HG02870 (cell line): ENCODE results near the gene STAG3.
"Not testable (repeated sequence)": the region's sequence is repeated elsewhere in the genome, so short reads cannot be mapped to it uniquely, and the experiment has no call there.

Experiments
- ATAC-seq: cut with Tn5 transposase; IDR thresholded peaks from one replicate; pipeline ENCODE4 v1.9.1; 2021; ENCODE audit warnings: mild to moderate bottlenecking, moderate library complexity; ENCODE audit not compliant: unreplicated experiment

STAG3 gene

DNA sequence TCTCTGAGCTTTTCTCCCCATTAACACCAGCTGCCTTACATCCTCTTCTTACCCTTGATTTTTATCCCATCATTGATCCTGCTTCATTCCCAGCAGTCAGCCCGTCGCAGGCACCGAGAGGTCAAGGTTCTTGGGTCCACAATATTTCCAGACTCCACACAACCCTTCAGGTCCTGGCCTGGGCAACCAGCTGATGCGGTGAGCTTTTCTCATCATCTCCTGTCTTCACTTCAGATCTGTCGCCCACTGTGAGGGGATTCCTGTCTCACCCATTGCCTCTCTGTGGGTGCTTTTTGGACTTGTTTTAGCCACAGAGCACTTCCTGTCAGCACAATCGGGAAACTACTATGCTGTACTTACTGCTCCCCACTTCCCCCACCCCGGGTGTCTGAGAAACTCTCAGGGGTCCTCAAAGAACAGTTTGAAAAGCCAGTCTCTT is 33.6 kb downstream of the STAG3 start:
- no peak for ATAC-seq

DNA sequence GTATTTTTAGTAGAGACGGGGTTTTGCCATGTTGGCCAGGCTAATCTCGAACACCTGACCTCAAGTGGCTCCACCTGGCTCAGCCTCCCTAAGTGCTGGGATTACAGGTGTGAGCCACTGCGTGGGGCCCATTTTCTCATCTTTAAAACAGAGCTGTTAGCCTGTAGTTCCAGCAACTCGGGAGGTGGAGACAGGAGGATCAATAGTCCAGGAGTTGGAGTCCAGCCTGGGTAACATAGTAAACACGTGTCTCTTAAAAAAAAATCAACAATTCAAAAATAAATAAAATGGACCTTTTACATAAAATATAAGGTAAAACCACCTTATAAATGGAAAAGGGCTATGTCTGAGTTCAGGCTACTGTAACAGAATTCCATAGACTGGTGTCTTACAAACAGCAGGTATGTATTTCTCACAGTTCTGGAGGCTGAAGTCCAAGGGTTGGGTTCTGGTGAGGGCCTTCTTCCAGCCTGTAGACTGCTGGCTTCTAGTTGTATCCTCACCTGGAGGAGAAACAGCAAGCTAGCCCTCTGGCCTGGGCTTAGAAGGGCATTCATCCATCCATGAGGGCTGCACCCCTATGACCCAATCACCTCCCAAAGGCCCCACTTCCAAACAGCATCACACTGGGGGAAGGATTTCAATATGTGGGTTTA is 35.0 kb downstream of the STAG3 start:
- no peak for ATAC-seq

DNA sequence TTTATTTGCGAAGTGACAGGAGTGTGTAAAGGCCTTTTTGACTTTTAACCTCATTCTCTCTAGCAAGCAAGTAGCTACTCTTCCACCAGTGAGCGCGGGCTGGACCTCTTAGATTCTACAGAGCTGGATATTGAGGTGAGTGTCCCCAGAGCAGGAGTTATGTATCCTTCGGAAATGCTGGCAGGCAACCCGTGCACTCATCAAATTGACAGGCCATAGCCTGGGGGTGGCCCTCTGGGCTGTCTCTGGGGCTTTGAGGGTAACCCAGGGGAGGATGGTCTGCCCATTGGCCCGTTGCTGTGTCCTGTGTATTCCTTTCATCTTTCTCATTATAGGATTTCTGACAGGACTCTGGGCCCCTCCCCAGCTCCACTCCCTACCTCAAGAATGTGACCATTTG is 36.0 kb downstream of the STAG3 start:
- ATAC-seq = no peak

- ATAC-seq = not testable (repeated sequence)
Observed at GRCh38 chr7:100214356-100214755, 36.6 kb downstream of the STAG3 start.

- ATAC-seq = no peak
Observed at GRCh38 chr7:100215895-100216294, 38.2 kb downstream of the STAG3 start.

DNA sequence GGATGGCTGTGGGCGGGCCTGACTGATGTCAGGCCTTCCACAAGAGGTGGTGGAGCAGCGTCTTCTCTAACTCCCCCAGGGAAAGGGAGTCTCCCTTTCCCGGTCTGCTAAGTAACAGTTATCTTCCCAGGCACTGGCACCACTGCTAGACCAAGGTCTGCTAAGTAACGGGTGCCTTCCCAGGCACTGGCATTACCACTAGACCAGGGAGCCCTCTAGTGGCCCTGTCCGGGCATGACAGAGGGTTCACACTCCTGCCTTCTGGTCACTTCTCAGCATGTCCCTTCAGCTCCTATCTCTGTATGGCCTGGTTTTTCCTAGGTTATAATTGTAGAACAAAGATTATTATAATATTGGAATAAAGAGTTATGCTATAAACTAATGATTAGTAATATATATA is 40.2 kb downstream of the STAG3 start:
- peak; percentile 1 for ATAC-seq

DNA sequence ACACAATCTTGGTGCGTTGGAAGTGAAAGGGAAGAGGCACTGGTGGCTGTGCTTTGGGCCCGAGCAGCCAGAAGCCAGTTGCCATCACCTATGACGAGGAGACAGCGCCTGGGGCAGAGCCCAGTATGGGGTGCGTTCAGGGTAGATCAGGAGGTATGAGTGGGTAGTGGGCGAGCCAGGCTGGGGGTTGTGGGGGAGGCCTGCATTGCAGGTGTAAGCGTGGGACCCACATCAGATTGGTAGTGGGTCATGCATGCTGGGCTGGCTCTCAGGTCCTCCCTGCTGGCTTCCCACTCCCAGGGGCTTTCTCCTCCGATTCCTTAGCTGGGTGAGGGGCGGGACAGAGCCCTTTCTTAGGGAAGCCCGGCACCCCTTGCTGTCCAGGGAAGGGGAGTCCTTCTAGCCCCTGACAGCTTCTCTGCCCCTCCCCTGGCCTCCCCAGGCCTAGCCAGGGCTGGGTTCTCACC is 41.6 kb downstream of the STAG3 start:
- no peak for ATAC-seq

DNA sequence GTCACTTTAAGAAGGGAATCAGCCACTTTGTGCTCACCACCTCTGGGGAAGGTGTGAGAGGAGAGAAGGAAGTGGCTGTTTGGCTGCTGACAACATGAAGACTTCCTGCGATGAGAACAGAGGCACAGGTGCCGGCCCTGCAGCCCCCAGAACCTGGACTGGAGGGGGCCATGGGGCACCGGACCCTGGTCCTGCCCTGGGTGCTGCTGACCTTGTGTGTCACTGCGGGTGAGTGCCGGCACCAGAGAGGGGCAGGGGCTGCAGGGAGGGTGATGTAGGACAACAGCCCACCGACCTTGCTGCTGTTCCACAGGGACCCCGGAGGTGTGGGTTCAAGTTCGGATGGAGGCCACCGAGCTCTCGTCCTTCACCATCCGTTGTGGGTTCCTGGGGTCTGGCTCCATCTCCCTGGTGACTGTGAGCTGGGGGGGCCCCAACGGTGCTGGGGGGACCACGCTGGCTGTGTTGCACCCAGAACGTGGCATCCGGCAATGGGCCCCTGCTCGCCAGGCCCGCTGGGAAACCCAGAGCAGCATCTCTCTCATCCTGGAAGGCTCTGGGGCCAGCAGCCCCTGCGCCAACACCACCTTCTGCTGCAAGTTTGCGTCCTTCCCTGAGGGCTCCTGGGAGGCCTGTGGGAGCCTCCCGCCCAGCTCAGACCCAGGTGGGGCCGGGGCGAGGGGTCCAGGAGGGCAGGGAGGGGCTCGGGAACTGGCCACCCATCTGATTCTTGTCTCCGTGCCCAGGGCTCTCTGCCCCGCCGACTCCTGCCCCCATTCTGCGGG is 42.3 kb downstream of the STAG3 start, which contains the start of gene PVRIG:
PVRIG (plus strand) TSS at position 149 of the 785 bp plus-strand sequence; CDS start at position 171, 22 bp downstream.
- ATAC-seq = not testable (repeated sequence)

- ATAC-seq = no peak
Observed at GRCh38 chr7:100220586-100221230, 43.0 kb downstream of the STAG3 start.

- peak; percentile 46 for ATAC-seq
Observed at GRCh38 chr7:100221231-100221718, 43.6 kb downstream of the STAG3 start.

- ATAC-seq = no peak
Observed at GRCh38 chr7:100221767-100222444, 44.2 kb downstream of the STAG3 start.

GRCh38 chr7:100222445-100223132 is 44.9 kb downstream of the STAG3 start:
- ATAC-seq = no peak

DNA sequence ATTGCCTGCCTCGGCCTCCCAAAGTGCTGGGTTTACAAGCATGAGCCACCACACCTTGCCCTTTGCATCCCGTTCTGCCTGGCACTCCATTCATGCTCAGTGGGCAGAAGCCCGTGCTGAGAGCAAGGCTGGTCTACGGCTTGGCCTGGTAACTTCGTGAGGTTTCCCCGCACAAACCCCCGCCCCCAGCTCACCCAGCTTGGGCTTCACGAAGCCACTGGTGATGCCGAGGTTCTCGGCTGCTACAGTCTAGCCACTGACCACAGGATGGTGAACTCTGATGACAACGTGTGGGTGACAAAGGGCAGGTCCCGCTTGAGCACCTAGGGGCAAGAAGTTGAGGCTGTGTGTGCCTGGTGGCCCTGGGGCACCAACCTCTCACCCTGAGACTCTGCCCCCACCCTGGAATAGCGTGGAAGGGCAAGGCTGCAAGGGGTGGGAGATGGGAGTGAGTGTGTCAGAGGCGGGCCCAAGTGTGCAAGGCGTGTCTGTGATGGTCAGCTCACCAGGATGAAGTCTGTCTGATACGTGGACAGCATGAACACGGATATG is 45.7 kb downstream of the STAG3 start:
- ATAC-seq = not testable (repeated sequence)

DNA sequence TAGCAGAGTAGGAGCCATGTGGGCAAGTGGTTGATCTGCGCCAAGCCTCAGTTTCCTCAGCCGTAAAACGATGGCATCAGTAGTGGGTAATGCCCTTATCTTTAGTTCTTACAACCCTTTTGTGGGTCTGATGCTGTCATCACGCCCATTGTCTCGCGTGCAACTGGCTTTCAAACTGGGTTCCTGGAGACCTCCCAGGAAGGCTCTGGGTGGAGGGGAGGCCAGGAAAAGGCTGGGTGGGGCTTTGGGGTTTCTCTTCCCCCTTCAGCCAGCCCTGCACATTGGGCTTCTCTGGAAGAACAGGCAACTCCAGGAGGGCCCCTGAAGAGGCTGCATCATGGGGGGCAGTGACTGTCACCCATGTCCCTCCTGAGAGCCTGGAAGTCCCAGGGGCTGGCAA is 47.2 kb downstream of the STAG3 start:
- ATAC-seq = not testable (repeated sequence)

GRCh38 chr7:100234660-100235317 is 57.1 kb downstream of the STAG3 start:
- ATAC-seq = not testable (repeated sequence)

DNA sequence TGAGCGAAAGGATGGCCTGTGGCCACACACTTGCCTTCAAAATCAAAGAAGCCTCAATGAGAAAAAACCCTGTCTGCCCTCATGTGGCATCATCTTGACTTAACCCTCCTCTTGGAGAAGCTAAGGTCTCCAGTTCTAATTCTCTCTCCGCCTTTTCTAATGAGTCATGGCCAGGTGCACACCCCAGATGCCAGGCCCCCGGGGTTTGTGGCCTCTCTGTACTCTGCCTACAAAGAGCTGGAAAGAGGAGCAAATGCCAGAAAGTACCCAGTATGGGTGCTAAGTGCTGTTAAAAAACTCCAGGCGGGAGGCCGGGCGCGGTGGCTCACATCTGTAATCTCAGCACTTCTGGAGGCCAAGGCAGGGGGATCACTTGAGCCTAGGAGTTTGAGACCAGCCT is 62.3 kb downstream of the STAG3 start:
- not testable (repeated sequence) for ATAC-seq

DNA sequence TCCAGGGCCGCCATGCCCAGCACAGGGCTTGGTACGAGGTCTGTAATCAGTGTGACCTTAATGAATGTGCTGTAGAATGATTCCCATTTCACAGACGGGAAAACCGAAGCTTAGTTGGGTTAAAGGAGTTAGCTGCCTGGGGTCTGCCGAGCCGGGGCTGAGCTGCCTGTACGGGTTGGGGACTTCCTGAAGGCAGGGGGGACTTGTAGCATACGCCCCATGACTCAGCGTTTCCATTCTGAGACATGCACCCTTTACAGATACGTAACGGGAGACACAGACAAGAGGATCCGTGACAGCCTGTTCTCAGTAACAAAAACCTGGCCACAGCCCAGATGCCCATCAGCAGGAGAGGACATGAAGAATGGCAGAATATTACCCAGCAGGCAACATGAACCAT is 65.7 kb downstream of the STAG3 start:
- peak; percentile 71 for ATAC-seq

GRCh38 chr7:100244988-100245605 is 67.4 kb downstream of the STAG3 start:
- ATAC-seq = not testable (repeated sequence)
